GM18505 (cell line): Measurements from ENCODE around the gene FBXO11.
"Not testable (repeated sequence)": the region's sequence is repeated elsewhere in the genome, so short reads cannot be mapped to it uniquely, and the experiment has no call there.

Experiments used
- ATAC-seq: cut with Tn5 transposase; IDR thresholded peaks from one replicate; pipeline ENCODE4 v1.9.1; 2021; ENCODE audit not compliant: unreplicated experiment
- POLR2A ChIP-seq: IDR thresholded peaks from 4 replicates; pipeline ENCODE4 v1.6.1; 2011; ENCODE audit warnings: borderline replicate concordance; ENCODE audit not compliant: insufficient read depth, insufficient read length; ENCODE audit errors: extremely low read depth

The FBXO11 gene

DNA sequence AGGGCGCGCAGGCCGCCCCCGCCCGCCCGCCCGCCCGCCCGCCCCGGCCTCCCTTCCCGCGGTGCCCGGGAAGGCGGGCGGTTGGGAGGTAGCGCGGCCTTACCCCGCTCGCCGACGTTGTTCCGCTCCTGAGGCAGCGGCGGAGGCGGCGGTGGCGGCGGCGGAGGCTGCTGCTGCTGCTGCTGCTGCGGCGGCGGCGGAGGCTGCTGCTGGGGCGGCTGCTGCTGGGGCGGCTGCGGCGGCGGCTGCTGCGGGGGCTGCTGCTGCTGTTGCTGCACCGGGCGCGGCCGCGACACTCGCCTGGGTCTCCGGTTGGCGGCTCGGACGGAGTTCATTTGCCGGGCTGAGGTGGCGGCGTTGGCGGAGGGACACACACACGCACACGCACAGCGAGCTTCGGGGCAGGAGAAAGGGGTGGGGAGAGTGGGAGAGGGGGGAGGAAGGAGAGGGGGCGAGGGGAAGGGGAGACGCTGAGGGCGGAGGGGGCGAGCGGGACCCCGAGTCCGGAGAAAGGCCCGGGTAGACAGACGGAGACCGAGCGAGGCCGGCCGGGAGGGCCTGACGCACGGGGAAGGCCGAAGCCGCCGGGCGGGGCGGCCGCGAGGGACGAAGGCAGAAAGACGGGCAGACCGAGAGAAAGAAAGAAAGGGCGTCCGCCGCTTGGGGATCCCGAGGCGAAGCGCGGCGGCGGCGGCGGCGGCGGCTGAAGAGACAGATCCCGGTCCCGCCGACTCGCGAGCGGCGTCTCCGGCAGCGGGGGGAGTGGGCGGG lies 727 bp downstream of the FBXO11 start:
- no peak for TF ChIP-seq POLR2A
- ATAC-seq: peak; percentile 8

DNA sequence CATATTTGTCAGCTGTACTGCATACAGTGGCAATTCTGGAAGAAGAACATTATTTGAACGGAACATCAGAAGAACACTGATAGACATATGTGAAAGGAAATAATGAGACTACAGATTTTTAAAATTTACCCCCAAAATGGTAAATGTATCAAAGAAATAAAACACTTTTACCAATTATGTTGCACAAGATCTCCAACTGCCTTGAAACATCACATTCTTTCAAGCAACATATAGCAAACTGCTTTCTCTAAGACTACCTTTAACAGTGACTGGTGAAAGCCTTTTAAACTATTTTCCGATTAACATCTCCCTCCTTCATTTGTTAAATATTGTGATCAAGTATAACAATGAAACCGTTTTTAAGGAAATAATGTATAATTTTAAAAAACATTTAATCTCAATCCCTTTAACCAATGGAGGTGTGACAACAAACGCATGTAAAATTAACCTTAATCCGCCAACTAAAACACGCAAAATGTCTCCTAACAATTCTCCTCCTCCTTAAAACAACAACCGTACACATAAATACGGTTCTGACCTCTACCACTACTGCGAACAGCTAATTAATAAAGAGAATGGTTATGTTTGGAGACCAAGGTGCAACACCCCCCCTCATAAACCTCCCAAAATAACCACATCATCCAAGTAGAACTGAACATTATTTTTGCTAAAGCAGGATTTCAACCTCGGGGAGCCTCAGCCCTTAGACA lies 2.4 kb downstream of the FBXO11 start:
- TF ChIP-seq POLR2A: no peak
- ATAC-seq: no peak

DNA sequence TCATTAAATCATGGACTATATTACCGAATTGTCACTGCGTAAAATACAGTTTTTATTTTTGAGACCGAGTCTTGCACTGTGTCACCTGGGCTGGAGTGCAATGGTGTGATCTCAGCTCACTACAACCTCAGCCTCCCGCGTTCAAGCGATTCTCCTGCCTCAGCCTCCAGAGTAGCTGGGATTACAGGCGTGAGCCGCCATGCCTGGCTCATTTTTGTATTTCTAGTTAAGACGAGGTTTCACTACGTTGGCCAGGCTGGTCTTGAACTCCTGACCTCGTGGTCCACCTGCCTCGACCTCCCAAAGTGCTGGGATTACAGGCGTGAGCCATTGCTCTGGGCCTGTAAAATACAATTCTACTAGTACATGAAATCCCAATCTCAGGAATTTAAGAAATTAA lies 4.4 kb downstream of the FBXO11 start:
- not testable (repeated sequence) for ATAC-seq

DNA sequence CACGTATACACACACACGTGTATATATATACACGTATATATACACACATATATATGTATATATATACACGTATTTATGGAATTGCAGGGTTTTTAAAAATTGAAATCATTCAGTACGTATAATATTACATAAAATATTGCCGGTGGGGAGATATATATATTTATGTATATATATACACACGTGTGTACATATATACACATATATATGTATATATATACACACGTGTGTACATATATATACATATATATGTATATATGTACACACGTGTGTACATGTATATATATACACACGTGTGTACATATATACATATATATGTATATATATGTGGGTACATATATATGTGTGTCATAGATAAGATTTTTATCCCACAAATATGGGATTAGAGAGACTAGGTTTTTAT lies 5.4 kb downstream of the FBXO11 start:
- TF ChIP-seq POLR2A: no peak
- no peak for ATAC-seq

DNA sequence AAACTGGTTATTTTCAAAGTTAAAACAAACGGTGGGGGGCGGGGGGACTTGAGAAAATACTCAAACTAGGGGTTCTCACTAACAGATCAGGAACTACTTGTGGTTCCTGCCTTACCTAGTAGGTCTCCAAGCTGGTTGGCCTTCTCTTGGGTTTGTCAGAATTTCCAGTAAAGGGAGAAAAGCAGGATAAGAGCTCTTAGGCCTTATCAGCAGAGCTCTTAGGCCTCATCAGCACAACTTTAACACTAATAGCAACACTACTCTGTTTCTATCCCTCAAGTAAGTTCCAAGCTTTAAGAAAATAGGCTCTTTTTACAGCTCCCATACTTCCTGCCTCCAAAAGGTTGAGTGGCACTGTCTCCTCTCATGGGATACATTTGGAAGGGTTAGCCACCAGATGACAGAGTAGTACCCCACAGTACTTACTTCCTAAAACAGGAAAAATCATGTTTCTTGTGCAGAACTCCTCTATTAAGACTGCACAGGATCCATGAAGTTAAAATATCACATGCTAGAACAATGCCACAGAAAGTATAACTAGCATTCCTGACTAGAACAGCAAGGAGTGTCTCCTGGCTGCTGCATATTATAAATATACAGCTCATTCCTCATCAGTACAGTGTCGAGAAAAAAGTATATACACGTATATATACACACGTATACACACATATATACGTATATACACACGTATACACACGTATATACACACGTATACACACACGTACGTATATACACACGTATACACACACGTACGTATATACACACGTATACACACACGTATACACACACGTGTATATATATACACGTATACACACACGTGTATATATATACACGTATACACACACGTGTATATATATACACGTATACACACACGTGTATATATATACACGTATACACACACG lies 6.1 kb downstream of the FBXO11 start:
- no peak for TF ChIP-seq POLR2A
- ATAC-seq: no peak

GRCh38 chr2:47897883-47898731 lies 8.2 kb downstream of the FBXO11 start:
- ATAC-seq: no peak
- TF ChIP-seq POLR2A: no peak

DNA sequence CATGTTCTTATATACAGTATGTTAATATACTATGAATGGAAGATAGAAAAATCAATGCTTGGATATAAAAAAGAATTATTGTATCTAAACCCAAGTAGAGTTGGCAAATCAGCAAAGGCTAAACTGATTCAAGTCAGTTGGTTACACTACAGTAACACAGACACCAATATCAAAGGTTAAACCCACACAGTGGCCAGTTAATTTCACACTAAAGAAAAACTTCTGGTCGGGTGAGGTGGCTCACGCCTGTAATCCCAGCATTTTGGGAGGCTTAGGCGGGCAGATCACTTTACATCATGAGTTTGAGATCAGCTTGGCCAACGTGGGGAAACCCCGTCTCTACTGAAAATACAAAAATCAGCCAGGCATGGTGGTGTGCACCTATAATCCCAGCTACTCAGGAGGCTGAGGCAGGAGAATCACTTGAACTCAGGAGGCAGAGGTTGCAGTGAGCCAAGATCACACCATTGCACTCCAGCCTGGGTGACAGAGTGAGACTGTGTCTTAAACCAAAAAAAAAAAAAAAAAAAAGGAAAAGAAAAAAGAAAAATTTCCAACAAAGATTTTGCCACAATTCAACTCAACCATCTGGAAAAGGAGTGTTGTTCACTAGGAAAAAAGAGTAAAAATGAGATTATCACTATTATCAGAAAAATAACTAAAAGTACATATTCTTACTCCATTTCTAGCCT lies 9.0 kb downstream of the FBXO11 start:
- not testable (repeated sequence) for ATAC-seq

- ATAC-seq: no peak
- TF ChIP-seq POLR2A: no peak
Observed at GRCh38 chr2:47896450-47896968, 9.8 kb downstream of the FBXO11 start.

DNA sequence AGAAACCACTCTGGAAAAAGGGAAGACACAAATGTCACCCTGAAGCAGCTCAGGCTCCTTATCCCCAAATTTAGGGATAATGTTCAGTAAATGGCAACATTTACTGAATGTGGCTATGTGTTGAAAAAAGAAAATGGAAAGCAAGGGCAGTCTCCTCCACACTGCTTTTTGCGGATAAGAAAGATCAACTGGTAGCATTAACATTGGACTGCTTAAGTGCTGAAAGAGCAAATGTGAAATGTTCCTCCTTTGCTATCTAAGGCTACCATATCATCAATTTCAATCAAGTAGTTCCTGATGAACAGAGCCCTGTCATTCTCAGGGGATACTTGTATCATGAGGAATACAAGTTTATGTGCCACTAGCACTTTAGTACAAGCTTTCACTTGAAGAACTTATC lies 12.5 kb downstream of the FBXO11 start:
- TF ChIP-seq POLR2A: no peak
- ATAC-seq: no peak

- ATAC-seq: no peak
- TF ChIP-seq POLR2A: no peak
Observed at GRCh38 chr2:47892338-47892730, 14.0 kb downstream of the FBXO11 start.

GRCh38 chr2:47891369-47892337 lies 14.6 kb downstream of the FBXO11 start:
- ATAC-seq: no peak
- no peak for TF ChIP-seq POLR2A
